ENCODE data around the gene ZCCHC17. TPM values are rescaled to one million over a fixed set of nuclear protein-coding genes. Genes with fewer than 3 reads are reported as not detected.

Gene ZCCHC17
- total RNA-seq, 1 donor from 2014 or later = 55.0 TPM

DNA sequence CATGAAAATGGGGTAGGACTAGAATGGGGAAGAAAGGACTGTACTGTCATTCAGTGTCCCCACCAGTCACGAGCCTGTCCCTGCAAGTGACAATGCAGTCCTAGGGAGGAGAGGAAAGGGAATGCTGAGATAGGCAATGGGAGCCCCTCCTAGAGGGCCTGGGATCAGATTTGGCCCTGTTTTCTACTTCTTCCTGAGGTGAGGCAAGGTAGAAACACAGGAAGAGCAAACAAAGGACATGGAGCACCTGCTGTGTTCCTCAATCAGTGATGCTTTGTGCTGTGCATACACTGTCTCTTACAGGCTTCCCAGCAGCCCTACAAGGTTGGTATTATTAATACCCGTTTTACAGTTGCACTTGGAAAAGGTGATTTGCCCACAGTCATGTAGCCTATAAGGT, 70.0 kb downstream of the ZCCHC17 start:
- Mint-ChIP-seq H3K4me1 (peaks cover 20% of the 10 kb centered on the region), H3K27ac (no peak overlapping the region), H3K4me3 (no peak overlapping the region), H3K27me3 (ENCODE audit: insufficient read depth, low read depth) (no peaks in the 10 kb centered on the region), H3K9me3 (no peaks in the 10 kb centered on the region), H3K36me3 (peaks cover 22% of the 10 kb centered on the region)
- peaks cover 3% of the 10 kb centered on the region for H3F3A ChIP-seq (ENCODE audit: low read depth)
- no peaks in the 10 kb centered on the region for H3K36me3 ChIP-seq
- no peak overlapping the region for H3K4me3 ChIP-seq
- H3K79me2 ChIP-seq (ENCODE audit: low read depth) = no peaks in the 10 kb centered on the region
- no peak overlapping the region for H3K9ac ChIP-seq
- no peak overlapping the region for H3K27ac ChIP-seq
- no peaks in the 10 kb centered on the region for H3K27me3 ChIP-seq
- H2AFZ ChIP-seq (replicated peaks) = no peak overlapping the region
- TF ChIP-seq EZH2phosphoT487 (IDR thresholded peaks at IDR 0.05) (no peak), EZH2 (IDR thresholded peaks at IDR 0.05) (no peak)
- TF ChIP-seq, protein P1, sequence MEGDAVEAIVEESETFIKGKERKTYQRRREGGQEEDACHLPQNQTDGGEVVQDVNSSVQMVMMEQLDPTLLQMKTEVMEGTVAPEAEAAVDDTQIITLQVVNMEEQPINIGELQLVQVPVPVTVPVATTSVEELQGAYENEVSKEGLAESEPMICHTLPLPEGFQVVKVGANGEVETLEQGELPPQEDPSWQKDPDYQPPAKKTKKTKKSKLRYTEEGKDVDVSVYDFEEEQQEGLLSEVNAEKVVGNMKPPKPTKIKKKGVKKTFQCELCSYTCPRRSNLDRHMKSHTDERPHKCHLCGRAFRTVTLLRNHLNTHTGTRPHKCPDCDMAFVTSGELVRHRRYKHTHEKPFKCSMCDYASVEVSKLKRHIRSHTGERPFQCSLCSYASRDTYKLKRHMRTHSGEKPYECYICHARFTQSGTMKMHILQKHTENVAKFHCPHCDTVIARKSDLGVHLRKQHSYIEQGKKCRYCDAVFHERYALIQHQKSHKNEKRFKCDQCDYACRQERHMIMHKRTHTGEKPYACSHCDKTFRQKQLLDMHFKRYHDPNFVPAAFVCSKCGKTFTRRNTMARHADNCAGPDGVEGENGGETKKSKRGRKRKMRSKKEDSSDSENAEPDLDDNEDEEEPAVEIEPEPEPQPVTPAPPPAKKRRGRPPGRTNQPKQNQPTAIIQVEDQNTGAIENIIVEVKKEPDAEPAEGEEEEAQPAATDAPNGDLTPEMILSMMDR (IDR thresholded peaks at IDR 0.05) = no peak
- DNase-seq (ENCODE audit: low spot score) = no peak
- no peaks in the 10 kb centered on the region for H3K4me1 ChIP-seq
- H4K20me1 ChIP-seq (ENCODE audit: low read depth) = peaks cover 6% of the 10 kb centered on the region
- H3K4me2 ChIP-seq = no peak overlapping the region
- no peaks in the 10 kb centered on the region for H3K9me3 ChIP-seq (ENCODE audit: low read depth)

- Mint-ChIP-seq H3K4me1 (peaks cover 35% of the 10 kb centered on the region), H3K4me3 (no peak overlapping the region), H3K9me3 (no peaks in the 10 kb centered on the region), H3K27me3 (ENCODE audit: insufficient read depth, low read depth) (no peaks in the 10 kb centered on the region), H3K27ac (peak overlapping the region; percentile 46), H3K36me3 (peaks cover 18% of the 10 kb centered on the region)
- H3K79me2 ChIP-seq (ENCODE audit: low read depth) = no peaks in the 10 kb centered on the region
- H3K9me3 ChIP-seq (ENCODE audit: low read depth) = no peaks in the 10 kb centered on the region
- H4K20me1 ChIP-seq (ENCODE audit: low read depth) = peaks cover 8% of the 10 kb centered on the region
- no peak overlapping the region for H3K27ac ChIP-seq
- H3K4me3 ChIP-seq = no peak overlapping the region
- no peak for TF ChIP-seq EZH2phosphoT487 (IDR thresholded peaks at IDR 0.05)
- peaks cover 20% of the 10 kb centered on the region for H3F3A ChIP-seq (ENCODE audit: low read depth)
- H3K4me2 ChIP-seq = no peak overlapping the region
- no peak for DNase-seq (ENCODE audit: low spot score)
- no peak overlapping the region for H2AFZ ChIP-seq (replicated peaks)
- no peak overlapping the region for H3K9ac ChIP-seq
- H3K27me3 ChIP-seq = peaks cover 11% of the 10 kb centered on the region
- H3K4me1 ChIP-seq = peaks cover 10% of the 10 kb centered on the region
- no peaks in the 10 kb centered on the region for H3K36me3 ChIP-seq
These were observed 71.8 kb downstream of the ZCCHC17 start for GRCh38 chr1:31368611-31369107.

DNA sequence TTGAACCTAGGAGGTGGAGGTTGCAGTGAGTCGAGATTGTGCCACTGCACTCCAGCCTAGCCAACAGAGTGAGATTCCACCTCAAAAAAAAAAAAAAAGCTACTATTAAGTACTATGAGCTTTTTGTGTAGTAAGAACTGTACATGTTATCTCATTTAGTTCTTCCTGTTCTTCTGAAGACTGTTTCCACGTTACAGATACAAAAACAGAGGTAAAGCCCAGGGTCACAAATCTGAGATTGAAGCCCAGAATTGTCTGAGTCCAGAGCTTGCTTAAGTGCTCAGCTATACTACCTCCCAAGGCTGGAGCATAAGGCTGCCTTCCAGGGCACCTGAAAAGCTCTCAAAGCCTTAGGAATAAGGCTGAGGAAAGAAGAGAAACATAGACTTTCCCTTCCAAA, 73.2 kb downstream of the ZCCHC17 start:
- H3K27me3 ChIP-seq = peaks cover 11% of the 10 kb centered on the region
- peaks cover 29% of the 10 kb centered on the region for H3K4me1 Mint-ChIP-seq
- H3K79me2 ChIP-seq (ENCODE audit: low read depth) = no peaks in the 10 kb centered on the region
- H3K9me3 Mint-ChIP-seq = no peaks in the 10 kb centered on the region
- H3K4me1 ChIP-seq = peaks cover 16% of the 10 kb centered on the region
- H3K4me3 Mint-ChIP-seq = no peak overlapping the region
- H3K27ac Mint-ChIP-seq = no peak overlapping the region
- H4K20me1 ChIP-seq (ENCODE audit: low read depth) = peaks cover 8% of the 10 kb centered on the region
- H3K4me2 ChIP-seq = no peak overlapping the region
- peaks cover 28% of the 10 kb centered on the region for H3F3A ChIP-seq (ENCODE audit: low read depth)
- peaks cover 13% of the 10 kb centered on the region for H3K36me3 Mint-ChIP-seq
- no peak for DNase-seq (ENCODE audit: low spot score)
- no peaks in the 10 kb centered on the region for H3K27me3 Mint-ChIP-seq (ENCODE audit: insufficient read depth, low read depth)
- no peaks in the 10 kb centered on the region for H3K36me3 ChIP-seq
- TF ChIP-seq, protein P1 (IDR thresholded peaks at IDR 0.05) = no peak
- TF ChIP-seq EZH2phosphoT487 (IDR thresholded peaks at IDR 0.05) = no peak
- no peak for TF ChIP-seq EZH2 (IDR thresholded peaks at IDR 0.05)
- no peak overlapping the region for H3K4me3 ChIP-seq
- no peak overlapping the region for H3K9ac ChIP-seq
- no peak overlapping the region for H3K27ac ChIP-seq
- H2AFZ ChIP-seq (replicated peaks) = no peak overlapping the region
- no peaks in the 10 kb centered on the region for H3K9me3 ChIP-seq (ENCODE audit: low read depth)

GRCh38 chr1:31370565-31370964, 73.7 kb downstream of the ZCCHC17 start:
- peaks cover 16% of the 10 kb centered on the region for H3K4me1 ChIP-seq

More at GRCh38 chr1:31370565-31370964, 73.7 kb downstream of the ZCCHC17 start:
- no peak overlapping the region for H3K4me2 ChIP-seq
- H3K4me3 ChIP-seq = no peak overlapping the region
- H3K79me2 ChIP-seq (ENCODE audit: low read depth) = no peaks in the 10 kb centered on the region
- no peak overlapping the region for H3K27ac ChIP-seq
- no peak overlapping the region for H3K9ac ChIP-seq
- H2AFZ ChIP-seq (replicated peaks) = no peak overlapping the region
- peaks cover 28% of the 10 kb centered on the region for H3F3A ChIP-seq (ENCODE audit: low read depth)
- Mint-ChIP-seq H3K36me3 (peaks cover 12% of the 10 kb centered on the region), H3K27ac (no peak overlapping the region), H3K4me1 (peaks cover 28% of the 10 kb centered on the region), H3K9me3 (no peaks in the 10 kb centered on the region), H3K4me3 (no peak overlapping the region), H3K27me3 (ENCODE audit: insufficient read depth, low read depth) (no peaks in the 10 kb centered on the region)
- no peaks in the 10 kb centered on the region for H3K36me3 ChIP-seq
- H3K9me3 ChIP-seq (ENCODE audit: low read depth) = no peaks in the 10 kb centered on the region
- peaks cover 8% of the 10 kb centered on the region for H4K20me1 ChIP-seq (ENCODE audit: low read depth)
- DNase-seq (ENCODE audit: low spot score) = no peak
- peaks cover 11% of the 10 kb centered on the region for H3K27me3 ChIP-seq
- TF ChIP-seq EZH2 (IDR thresholded peaks at IDR 0.05) (no peak), EZH2phosphoT487 (IDR thresholded peaks at IDR 0.05) (no peak)
- TF ChIP-seq, protein P1 (IDR thresholded peaks at IDR 0.05) = no peak
